Loucy (cell line): ENCODE data around the gene GAK.

ENCODE experiments used
- EZH2phosphoT487 ChIP-seq: fragments of 200-600 bp; IDR thresholded peaks from 2 replicates; pipeline ENCODE4 v1.6.1; 2018; ENCODE audit warnings: antibody characterized with exemption, mild to moderate bottlenecking, moderate library complexity, borderline replicate concordance
- TF ChIP-seq, protein P1 (sequence below): fragments of 200-600 bp; sonication (generic); conservative IDR thresholded peaks from 2 replicates; pipeline ENCODE4 v1.5.1; 2014; ENCODE audit warnings: mild to moderate bottlenecking, antibody characterized with exemption, low read length

DNA sequence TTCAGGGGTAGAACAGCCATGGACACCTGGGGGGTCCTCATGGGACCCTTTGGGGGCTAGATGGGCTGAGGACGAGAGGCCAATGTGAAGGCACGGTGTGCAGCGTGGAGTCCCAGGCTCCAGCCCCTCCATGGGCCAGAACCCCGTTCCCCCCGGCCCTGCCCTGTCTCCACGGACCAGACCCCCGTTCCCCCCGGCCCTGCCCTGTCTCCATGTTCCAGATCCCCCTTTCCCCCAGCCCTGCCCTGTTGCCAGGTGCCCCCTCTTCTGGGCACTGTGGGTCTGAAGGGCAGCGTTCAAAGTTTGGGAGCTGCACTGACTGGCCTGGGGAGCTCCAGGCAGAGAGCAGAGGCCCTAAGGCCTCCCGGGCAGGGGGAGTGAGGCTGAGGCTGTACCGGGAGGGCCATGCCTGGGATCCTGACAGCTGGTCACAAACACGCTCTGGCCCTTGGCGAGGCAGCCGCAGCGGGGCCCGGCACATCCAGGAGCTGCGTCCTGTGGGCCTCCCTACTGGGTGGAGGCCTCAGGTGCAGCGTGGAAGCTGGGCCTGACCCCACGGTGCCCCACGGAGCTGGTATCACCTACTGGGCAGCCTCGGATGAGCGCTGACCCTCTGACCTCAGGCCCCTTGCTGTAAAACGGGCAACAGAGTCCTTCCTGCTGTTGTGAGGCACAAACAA lies 32.4 kb upstream of the GAK start:
- TF ChIP-seq, protein P1, sequence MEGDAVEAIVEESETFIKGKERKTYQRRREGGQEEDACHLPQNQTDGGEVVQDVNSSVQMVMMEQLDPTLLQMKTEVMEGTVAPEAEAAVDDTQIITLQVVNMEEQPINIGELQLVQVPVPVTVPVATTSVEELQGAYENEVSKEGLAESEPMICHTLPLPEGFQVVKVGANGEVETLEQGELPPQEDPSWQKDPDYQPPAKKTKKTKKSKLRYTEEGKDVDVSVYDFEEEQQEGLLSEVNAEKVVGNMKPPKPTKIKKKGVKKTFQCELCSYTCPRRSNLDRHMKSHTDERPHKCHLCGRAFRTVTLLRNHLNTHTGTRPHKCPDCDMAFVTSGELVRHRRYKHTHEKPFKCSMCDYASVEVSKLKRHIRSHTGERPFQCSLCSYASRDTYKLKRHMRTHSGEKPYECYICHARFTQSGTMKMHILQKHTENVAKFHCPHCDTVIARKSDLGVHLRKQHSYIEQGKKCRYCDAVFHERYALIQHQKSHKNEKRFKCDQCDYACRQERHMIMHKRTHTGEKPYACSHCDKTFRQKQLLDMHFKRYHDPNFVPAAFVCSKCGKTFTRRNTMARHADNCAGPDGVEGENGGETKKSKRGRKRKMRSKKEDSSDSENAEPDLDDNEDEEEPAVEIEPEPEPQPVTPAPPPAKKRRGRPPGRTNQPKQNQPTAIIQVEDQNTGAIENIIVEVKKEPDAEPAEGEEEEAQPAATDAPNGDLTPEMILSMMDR, result no peak
- no peak for TF ChIP-seq EZH2phosphoT487
